ENCODE data around the gene GPR55.

GPR55 gene

DNA sequence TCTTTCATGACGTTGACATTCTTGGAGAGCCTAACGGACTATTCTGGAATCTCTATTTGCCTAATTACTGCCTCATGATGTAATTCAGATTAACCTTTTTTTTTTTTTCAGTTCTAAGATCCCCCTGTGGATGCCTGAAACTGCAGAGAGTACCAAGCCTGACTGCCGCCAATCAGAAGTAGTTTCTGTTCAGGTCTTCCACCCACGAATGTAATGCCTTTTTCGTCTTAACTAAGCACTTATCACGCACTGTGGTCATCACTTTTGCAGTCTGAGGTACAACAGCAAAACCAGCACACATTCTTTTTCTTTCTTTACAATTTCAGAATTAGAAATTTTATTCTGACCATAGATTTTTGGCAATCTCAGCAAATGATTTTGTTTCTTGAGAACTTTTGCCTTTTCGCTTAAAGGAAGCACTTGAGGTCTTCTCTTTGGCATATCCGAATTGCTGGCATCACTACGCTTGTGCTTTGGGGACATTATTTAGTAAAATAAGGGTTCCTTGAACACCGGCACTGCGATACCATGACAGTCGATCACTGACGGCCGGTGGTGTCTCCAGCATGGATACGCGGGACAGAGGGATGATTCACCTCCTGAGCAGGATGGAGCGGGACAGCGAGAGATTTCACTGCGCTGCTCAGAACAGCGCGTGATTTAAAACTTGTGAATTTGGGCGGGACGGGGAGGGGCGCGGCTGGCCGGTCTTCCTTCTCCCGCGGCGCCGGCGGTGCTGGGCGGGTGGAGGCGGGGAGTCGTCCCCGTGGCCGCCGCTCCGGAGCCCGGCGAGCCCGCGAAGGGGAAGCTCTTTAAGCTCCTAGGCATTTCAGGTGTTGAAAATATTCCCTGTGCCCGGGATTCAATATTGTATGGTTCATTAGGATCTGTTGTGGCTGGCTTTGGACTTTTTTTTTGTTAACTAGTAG, 32.0 kb upstream of the GPR55 start (continued):
- TF ChIP-seq, protein P1, sequence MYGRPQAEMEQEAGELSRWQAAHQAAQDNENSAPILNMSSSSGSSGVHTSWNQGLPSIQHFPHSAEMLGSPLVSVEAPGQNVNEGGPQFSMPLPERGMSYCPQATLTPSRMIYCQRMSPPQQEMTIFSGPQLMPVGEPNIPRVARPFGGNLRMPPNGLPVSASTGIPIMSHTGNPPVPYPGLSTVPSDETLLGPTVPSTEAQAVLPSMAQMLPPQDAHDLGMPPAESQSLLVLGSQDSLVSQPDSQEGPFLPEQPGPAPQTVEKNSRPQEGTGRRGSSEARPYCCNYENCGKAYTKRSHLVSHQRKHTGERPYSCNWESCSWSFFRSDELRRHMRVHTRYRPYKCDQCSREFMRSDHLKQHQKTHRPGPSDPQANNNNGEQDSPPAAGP (tag by site-specific recombination; IDR thresholded peaks at IDR 0.05): no peak
- TF ChIP-seq ZNF174 (tag by site-specific recombination; IDR thresholded peaks at IDR 0.05) (no peak), ZNF677 (tag by site-specific recombination; IDR thresholded peaks at IDR 0.05) (0 out of 2 replicates have a peak, but pooled peaks have one; percentile 28), ZNF561 (tag by site-specific recombination; IDR thresholded peaks at IDR 0.05; ENCODE audit: borderline replicate concordance) (no peak), ZNF777 (tag by site-specific recombination; IDR thresholded peaks at IDR 0.05; ENCODE audit: borderline replicate concordance) (no peak), ZNF776 (tag by site-specific recombination; IDR thresholded peaks at IDR 0.05; ENCODE audit: borderline replicate concordance) (no peak), GLI4 (tag by site-specific recombination; IDR thresholded peaks at IDR 0.05) (no peak), ZBTB8A (tag by site-specific recombination; IDR thresholded peaks at IDR 0.05) (no peak)
- TF ChIP-seq, protein P2, sequence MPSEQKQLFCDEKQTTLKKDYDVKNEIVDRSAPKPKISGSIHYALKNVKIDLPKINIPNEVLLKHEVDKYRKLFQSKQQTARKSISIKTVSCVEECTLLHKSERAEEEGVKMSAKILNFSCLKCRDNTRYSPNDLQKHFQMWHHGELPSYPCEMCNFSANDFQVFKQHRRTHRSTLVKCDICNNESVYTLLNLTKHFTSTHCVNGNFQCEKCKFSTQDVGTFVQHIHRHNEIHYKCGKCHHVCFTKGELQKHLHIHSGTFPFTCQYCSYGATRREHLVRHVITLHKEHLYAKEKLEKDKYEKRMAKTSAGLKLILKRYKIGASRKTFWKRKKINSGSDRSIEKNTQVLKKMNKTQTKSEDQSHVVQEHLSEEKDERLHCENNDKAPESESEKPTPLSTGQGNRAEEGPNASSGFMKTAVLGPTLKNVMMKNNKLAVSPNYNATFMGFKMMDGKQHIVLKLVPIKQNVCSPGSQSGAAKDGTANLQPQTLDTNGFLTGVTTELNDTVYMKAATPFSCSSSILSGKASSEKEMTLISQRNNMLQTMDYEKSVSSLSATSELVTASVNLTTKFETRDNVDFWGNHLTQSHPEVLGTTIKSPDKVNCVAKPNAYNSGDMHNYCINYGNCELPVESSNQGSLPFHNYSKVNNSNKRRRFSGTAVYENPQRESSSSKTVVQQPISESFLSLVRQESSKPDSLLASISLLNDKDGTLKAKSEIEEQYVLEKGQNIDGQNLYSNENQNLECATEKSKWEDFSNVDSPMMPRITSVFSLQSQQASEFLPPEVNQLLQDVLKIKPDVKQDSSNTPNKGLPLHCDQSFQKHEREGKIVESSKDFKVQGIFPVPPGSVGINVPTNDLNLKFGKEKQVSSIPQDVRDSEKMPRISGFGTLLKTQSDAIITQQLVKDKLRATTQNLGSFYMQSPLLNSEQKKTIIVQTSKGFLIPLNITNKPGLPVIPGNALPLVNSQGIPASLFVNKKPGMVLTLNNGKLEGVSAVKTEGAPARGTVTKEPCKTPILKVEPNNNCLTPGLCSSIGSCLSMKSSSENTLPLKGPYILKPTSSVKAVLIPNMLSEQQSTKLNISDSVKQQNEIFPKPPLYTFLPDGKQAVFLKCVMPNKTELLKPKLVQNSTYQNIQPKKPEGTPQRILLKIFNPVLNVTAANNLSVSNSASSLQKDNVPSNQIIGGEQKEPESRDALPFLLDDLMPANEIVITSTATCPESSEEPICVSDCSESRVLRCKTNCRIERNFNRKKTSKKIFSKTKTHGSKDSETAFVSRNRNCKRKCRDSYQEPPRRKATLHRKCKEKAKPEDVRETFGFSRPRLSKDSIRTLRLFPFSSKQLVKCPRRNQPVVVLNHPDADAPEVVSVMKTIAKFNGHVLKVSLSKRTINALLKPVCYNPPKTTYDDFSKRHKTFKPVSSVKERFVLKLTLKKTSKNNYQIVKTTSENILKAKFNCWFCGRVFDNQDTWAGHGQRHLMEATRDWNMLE (tag by site-specific recombination; conservative IDR thresholded peaks at IDR 0.05; ENCODE audit: low read depth): no peak

DNA sequence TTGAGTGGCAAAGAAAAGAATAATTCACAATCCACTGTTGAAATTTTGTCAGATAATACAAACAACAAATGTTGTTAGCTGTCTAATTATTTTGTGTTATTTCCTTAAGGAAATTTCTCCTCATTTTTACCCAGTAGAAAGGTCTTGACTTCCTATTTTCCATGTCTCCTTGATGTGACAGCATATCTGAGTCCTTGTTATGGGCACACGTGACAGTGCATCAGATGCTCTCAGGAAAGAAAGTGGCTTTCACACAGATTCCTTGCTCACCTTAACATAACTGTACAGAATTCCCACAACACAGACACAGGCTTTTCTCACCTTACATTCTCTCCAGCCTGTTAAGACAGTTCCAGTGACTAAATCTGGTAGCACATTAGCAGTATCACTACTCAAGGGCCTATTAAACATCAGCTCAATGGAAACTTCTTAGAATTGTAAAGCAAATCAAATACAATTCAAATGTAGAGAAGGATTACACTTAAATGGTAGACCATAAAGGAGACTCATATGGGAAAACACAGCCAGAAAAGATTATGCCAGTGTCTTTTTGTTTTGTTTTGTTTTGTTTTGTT, 30.2 kb upstream of the GPR55 start:
- no peaks in the 10 kb centered on the region for H3K4me1 ChIP-seq (ENCODE audit: control insufficient read depth, insufficient read depth, low read length)
- H3K27ac ChIP-seq (ENCODE audit: extremely low read depth, low read depth, low read length): no peak overlapping the region
- CTCF ChIA-PET: interaction anchor here (0.7 kb wide), 1 partner anchor 195 kb away, joined by 3 read pairs; no protein-coding TSS in a partner anchor
- POLR2A ChIA-PET: no interaction called here
- no peak for TF ChIP-seq ZNF707 (tag by site-specific recombination; IDR thresholded peaks at IDR 0.05)
- TF ChIP-seq ZNF391 (tag by site-specific recombination; IDR thresholded peaks at IDR 0.05; ENCODE audit: borderline replicate concordance, low read depth): no peak
- no peak for TF ChIP-seq ZSCAN16 (tag by site-specific recombination; IDR thresholded peaks at IDR 0.05)
- TF ChIP-seq ZNF658 (tag by site-specific recombination; IDR thresholded peaks at IDR 0.05): no peak
- TF ChIP-seq ZNF830 (tag by site-specific recombination; IDR thresholded peaks at IDR 0.05; ENCODE audit: low read depth): no peak
- no peaks in the 10 kb centered on the region for H3K36me3 ChIP-seq (ENCODE audit: control insufficient read depth in 2 of 2, insufficient read depth in 1 of 2, low read length in 2 of 2)
- H3K4me3 ChIP-seq (ENCODE audit: low read depth, low read length): no peak overlapping the region
- H3K9me3 ChIP-seq (ENCODE audit: control insufficient read depth, insufficient read depth, low read depth, low read length): no peaks in the 10 kb centered on the region

DNA sequence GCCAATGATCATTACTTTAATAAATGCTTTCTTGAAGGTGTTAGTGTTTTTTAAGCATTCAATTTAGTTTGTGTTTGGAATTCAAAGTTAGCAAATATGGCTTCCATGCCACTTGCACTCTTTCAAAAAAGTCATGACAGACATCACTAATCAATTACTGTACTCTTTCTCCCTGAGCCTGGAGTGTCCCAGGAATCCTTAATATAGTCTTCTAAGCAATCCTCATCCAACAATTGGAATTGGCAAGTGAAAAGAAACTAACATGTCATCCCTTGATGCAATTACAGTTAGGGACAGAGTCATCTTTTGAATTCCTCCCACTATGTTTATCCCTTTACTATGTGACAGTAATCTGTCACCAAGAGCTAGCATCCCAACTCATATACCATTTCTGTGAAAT, 29.7 kb upstream of the GPR55 start:
- ChIA-PET CTCF (interaction anchor here (0.7 kb wide), 1 partner anchor 196 kb away, joined by 3 read pairs; no protein-coding TSS in a partner anchor), POLR2A (no interaction called here)
- H3K4me1 ChIP-seq (ENCODE audit: control insufficient read depth, insufficient read depth, low read length): no peaks in the 10 kb centered on the region
- H3K9me3 ChIP-seq (ENCODE audit: control insufficient read depth, insufficient read depth, low read depth, low read length): no peaks in the 10 kb centered on the region
- no peaks in the 10 kb centered on the region for H3K36me3 ChIP-seq (ENCODE audit: control insufficient read depth in 2 of 2, insufficient read depth in 1 of 2, low read length in 2 of 2)
- TF ChIP-seq ZNF707 (tag by site-specific recombination; IDR thresholded peaks at IDR 0.05) (no peak), ZBTB17 (tag by site-specific recombination; IDR thresholded peaks at IDR 0.05) (peak; percentile 62)
- H3K27ac ChIP-seq (ENCODE audit: extremely low read depth, low read depth, low read length): no peak overlapping the region
- H3K4me3 ChIP-seq (ENCODE audit: low read depth, low read length): no peak overlapping the region
